ENCODE measurements around the gene SP2. TPM values are rescaled to one million over a fixed set of nuclear protein-coding genes. Genes with fewer than 3 reads are reported as not detected.

SP2 gene
- total and polyA plus RNA-seq, 2 of the 13 experiments (the other 11 are each of a cell fraction or from before 2014, with no cell fraction given), result 1.4 to 4.8 TPM

DNA sequence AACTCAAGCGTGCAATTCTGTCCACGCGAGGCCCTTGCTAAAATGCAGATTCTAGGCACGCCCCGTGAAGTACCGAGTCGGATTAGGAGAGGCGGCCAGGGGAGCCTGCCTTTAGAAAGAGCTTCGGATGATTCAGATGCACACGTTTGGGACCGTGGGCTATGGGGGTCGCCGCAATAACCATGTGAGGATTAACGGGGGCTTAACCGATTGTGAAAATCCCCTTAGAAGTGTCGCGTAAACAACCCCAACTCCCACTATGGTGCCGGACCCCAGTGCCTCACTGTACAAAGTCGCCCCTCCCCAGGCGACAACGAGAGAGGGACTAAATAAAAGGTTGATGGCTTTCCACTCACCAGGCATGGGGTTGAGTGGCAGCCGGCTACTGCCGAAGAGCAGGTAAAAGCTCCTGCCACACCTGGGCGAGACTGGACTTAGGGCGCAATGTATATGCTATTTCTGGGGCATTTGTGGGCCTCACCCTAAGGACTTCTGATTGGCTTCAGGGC is 635 bp upstream of the SP2 start (continued):
- TF ChIP-seq ZNF775 (CRISPR knock-in tag; IDR thresholded peaks at IDR 0.05; ENCODE audit: borderline replicate concordance) (no peak), MZF1 (CRISPR knock-in tag; IDR thresholded peaks at IDR 0.05; ENCODE audit: borderline replicate concordance) (0 out of 2 replicates have a peak, but pooled peaks have one; percentile 24), NR2F1 (CRISPR knock-in tag; IDR thresholded peaks at IDR 0.05) (no peak), SMC3 (IDR thresholded peaks at IDR 0.05; ENCODE audit: low read length) (no peak), KAT7 (CRISPR knock-in tag; IDR thresholded peaks at IDR 0.05; ENCODE audit: borderline replicate concordance) (peak; percentile 77; the same call in 1 of the 2 replicates), GLI4 (CRISPR knock-in tag; IDR thresholded peaks at IDR 0.05; ENCODE audit: borderline replicate concordance) (peak; percentile 50; the same call in 1 of the 2 replicates), EED (CRISPR knock-in tag; IDR thresholded peaks at IDR 0.05) (peak; percentile 77), WIZ (CRISPR knock-in tag; IDR thresholded peaks at IDR 0.05) (no peak), AHR (CRISPR knock-in tag; IDR thresholded peaks at IDR 0.05) (peak; percentile 90), GABPB1 (CRISPR knock-in tag; IDR thresholded peaks at IDR 0.05) (no peak)
- TF ChIP-seq, protein P1, sequence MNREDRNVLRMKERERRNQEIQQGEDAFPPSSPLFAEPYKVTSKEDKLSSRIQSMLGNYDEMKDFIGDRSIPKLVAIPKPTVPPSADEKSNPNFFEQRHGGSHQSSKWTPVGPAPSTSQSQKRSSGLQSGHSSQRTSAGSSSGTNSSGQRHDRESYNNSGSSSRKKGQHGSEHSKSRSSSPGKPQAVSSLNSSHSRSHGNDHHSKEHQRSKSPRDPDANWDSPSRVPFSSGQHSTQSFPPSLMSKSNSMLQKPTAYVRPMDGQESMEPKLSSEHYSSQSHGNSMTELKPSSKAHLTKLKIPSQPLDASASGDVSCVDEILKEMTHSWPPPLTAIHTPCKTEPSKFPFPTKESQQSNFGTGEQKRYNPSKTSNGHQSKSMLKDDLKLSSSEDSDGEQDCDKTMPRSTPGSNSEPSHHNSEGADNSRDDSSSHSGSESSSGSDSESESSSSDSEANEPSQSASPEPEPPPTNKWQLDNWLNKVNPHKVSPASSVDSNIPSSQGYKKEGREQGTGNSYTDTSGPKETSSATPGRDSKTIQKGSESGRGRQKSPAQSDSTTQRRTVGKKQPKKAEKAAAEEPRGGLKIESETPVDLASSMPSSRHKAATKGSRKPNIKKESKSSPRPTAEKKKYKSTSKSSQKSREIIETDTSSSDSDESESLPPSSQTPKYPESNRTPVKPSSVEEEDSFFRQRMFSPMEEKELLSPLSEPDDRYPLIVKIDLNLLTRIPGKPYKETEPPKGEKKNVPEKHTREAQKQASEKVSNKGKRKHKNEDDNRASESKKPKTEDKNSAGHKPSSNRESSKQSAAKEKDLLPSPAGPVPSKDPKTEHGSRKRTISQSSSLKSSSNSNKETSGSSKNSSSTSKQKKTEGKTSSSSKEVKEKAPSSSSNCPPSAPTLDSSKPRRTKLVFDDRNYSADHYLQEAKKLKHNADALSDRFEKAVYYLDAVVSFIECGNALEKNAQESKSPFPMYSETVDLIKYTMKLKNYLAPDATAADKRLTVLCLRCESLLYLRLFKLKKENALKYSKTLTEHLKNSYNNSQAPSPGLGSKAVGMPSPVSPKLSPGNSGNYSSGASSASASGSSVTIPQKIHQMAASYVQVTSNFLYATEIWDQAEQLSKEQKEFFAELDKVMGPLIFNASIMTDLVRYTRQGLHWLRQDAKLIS (CRISPR knock-in tag; IDR thresholded peaks at IDR 0.05), result no peak
- TF ChIP-seq, protein P2, sequence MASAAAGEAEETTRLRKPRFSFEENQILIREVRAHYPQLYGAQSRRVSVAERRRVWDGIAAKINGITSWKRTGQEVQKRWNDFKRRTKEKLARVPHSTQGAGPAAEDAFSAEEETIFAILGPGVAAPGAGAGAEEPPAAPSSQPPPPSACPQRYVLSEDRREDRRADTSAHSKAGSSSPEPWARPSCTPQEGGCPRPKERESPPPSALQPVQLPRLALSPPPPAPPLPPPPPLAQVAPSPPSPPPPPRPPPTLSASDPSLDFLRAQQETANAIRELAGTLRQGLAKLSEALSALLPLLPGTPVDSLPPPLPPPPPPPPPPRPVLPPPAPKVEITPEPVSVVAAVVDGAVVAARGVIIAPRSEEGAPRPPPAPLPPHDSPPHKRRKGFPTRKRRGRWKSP (CRISPR knock-in tag; IDR thresholded peaks at IDR 0.05), result peak; percentile 82; the same call in 1 of the 2 replicates
- TF ChIP-seq, protein P3, sequence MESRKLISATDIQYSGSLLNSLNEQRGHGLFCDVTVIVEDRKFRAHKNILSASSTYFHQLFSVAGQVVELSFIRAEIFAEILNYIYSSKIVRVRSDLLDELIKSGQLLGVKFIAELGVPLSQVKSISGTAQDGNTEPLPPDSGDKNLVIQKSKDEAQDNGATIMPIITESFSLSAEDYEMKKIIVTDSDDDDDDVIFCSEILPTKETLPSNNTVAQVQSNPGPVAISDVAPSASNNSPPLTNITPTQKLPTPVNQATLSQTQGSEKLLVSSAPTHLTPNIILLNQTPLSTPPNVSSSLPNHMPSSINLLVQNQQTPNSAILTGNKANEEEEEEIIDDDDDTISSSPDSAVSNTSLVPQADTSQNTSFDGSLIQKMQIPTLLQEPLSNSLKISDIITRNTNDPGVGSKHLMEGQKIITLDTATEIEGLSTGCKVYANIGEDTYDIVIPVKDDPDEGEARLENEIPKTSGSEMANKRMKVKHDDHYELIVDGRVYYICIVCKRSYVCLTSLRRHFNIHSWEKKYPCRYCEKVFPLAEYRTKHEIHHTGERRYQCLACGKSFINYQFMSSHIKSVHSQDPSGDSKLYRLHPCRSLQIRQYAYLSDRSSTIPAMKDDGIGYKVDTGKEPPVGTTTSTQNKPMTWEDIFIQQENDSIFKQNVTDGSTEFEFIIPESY (CRISPR knock-in tag; IDR thresholded peaks at IDR 0.05), result no peak
- TF ChIP-seq, protein P4, sequence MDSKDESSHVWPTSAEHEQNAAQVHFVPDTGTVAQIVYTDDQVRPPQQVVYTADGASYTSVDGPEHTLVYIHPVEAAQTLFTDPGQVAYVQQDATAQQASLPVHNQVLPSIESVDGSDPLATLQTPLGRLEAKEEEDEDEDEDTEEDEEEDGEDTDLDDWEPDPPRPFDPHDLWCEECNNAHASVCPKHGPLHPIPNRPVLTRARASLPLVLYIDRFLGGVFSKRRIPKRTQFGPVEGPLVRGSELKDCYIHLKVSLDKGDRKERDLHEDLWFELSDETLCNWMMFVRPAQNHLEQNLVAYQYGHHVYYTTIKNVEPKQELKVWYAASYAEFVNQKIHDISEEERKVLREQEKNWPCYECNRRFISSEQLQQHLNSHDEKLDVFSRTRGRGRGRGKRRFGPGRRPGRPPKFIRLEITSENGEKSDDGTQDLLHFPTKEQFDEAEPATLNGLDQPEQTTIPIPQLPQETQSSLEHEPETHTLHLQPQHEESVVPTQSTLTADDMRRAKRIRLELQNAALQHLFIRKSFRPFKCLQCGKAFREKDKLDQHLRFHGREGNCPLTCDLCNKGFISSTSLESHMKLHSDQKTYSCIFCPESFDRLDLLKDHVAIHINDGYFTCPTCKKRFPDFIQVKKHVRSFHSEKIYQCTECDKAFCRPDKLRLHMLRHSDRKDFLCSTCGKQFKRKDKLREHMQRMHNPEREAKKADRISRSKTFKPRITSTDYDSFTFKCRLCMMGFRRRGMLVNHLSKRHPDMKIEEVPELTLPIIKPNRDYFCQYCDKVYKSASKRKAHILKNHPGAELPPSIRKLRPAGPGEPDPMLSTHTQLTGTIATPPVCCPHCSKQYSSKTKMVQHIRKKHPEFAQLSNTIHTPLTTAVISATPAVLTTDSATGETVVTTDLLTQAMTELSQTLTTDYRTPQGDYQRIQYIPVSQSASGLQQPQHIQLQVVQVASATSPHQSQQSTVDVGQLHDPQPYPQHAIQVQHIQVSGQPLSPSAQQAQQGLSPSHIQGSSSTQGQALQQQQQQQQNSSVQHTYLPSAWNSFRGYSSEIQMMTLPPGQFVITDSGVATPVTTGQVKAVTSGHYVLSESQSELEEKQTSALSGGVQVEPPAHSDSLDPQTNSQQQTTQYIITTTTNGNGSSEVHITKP (CRISPR knock-in tag; IDR thresholded peaks at IDR 0.05; ENCODE audit: low read depth), result peak; percentile 64
- TF ChIP-seq, protein P5, sequence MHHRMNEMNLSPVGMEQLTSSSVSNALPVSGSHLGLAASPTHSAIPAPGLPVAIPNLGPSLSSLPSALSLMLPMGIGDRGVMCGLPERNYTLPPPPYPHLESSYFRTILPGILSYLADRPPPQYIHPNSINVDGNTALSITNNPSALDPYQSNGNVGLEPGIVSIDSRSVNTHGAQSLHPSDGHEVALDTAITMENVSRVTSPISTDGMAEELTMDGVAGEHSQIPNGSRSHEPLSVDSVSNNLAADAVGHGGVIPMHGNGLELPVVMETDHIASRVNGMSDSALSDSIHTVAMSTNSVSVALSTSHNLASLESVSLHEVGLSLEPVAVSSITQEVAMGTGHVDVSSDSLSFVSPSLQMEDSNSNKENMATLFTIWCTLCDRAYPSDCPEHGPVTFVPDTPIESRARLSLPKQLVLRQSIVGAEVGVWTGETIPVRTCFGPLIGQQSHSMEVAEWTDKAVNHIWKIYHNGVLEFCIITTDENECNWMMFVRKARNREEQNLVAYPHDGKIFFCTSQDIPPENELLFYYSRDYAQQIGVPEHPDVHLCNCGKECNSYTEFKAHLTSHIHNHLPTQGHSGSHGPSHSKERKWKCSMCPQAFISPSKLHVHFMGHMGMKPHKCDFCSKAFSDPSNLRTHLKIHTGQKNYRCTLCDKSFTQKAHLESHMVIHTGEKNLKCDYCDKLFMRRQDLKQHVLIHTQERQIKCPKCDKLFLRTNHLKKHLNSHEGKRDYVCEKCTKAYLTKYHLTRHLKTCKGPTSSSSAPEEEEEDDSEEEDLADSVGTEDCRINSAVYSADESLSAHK (CRISPR knock-in tag; IDR thresholded peaks at IDR 0.05; ENCODE audit: borderline replicate concordance), result no peak

Data from HepG2 (cell line).